CD14-positive monocyte (primary cell): ENCODE results near the gene TNFAIP2. TPM values are rescaled to one million over a fixed set of nuclear protein-coding genes. Genes with fewer than 3 reads are reported as not detected.
A peak's percentile ranks its signal among the peaks of the same experiment; 100 is the strongest.

ENCODE experiments used
- DNase-seq, 3 donors: peaks; one replicate each; pipeline ENCODE4 v3.0.0-alpha.2; 2011 to 2022
- H2AFZ ChIP-seq: 2 replicates; pipeline ENCODE4 v1.6.0; 2012; ENCODE audit warnings: mild to moderate bottlenecking, low read depth, low read length, inconsistent platforms; ENCODE audit not compliant: insufficient read depth, poor library complexity, severe bottlenecking
- H3K27ac ChIP-seq, 2 donors: 1 replicate in 1 of 2; 2 replicates in 1 of 2; pipeline ENCODE4 v1.5.1; 2012 to 2013; ENCODE audit warnings: low read length in 2 of 2, control low read depth in 1 of 2, inconsistent platforms in 1 of 2, low read depth in 1 of 2, mild to moderate bottlenecking in 1 of 2
- H3K27me3 ChIP-seq, 2 donors: one replicate each; pipeline versions ENCODE4 v1.6.0 to v1.6.1; 2011 to 2013; ENCODE audit warnings: low read length in 2 of 2; ENCODE audit not compliant: control insufficient read depth in 2 of 2, insufficient read depth in 2 of 2
- H3K36me3 ChIP-seq, 2 donors: replicated peaks in 1 of 2; 1 replicate in 1 of 2; 2 replicates in 1 of 2; pipeline versions ENCODE4 v1.5.1 to v1.6.1; 2012 to 2013; ENCODE audit warnings: low read length in 2 of 2, control low read depth in 1 of 2, inconsistent platforms in 1 of 2, mild to moderate bottlenecking in 1 of 2; ENCODE audit not compliant: insufficient read depth in 2 of 2, control insufficient read depth in 1 of 2
- H3K4me1 ChIP-seq, 2 donors: 1 replicate in 1 of 2; 2 replicates in 1 of 2; pipeline versions ENCODE4 v1.5.1 to v1.6.1; 2012 to 2013; ENCODE audit warnings: low read length in 2 of 2, control low read depth in 1 of 2, inconsistent platforms in 1 of 2, mild to moderate bottlenecking in 1 of 2, moderate library complexity in 1 of 2; ENCODE audit not compliant: insufficient read depth in 2 of 2, control insufficient read depth in 1 of 2
- H3K4me2 ChIP-seq: replicated peaks from 2 replicates; pipeline ENCODE3; 2012; ENCODE audit warnings: low read length, moderate library complexity, mild to moderate bottlenecking; ENCODE audit not compliant: poor library complexity, severe bottlenecking; ENCODE audit errors: extremely low read depth
- H3K4me3 ChIP-seq, 3 experiments: fragments of 200-600 bp in 1 of 3; sonication (generic) in 1 of 3; replicated peaks in 1 of 3; 1 replicate in 2 of 3; 2 replicates in 1 of 3; pipeline ENCODE4 v1.5.1; 2011 to 2013; ENCODE audit warnings: low read length in 3 of 3, mild to moderate bottlenecking in 3 of 3, control low read depth in 2 of 3, low read depth in 2 of 3, inconsistent platforms in 1 of 3, moderate library complexity in 1 of 3
- H3K79me2 ChIP-seq: 2 replicates; pipeline ENCODE4 v1.6.0; 2012; ENCODE audit warnings: mild to moderate bottlenecking, control low read depth, inconsistent platforms, low read length, moderate library complexity; ENCODE audit not compliant: insufficient read depth
- H3K9ac ChIP-seq: 2 replicates; pipeline ENCODE4 v1.6.0; 2017; ENCODE audit warnings: low read length, mild to moderate bottlenecking; ENCODE audit not compliant: insufficient read depth, poor library complexity, severe bottlenecking
- H3K9me3 ChIP-seq, 2 donors: replicated peaks in 1 of 2; 1 replicate in 1 of 2; 2 replicates in 1 of 2; pipeline versions ENCODE4 v1.5.1 to v1.6.1; 2012 to 2013; ENCODE audit warnings: low read length in 2 of 2, control low read depth in 1 of 2; ENCODE audit not compliant: control insufficient read depth in 1 of 2, insufficient read depth in 1 of 2
- H4K20me1 ChIP-seq: 2 replicates; pipeline ENCODE4 v1.6.0; 2012; ENCODE audit warnings: mild to moderate bottlenecking, low read length, control low read depth, moderate library complexity; ENCODE audit not compliant: insufficient read depth
- H3K27ac Mint-ChIP-seq, 7 donors: one replicate each; pipeline ENCODE4 v1.8.0; 2020; ENCODE audit warnings: mild to moderate bottlenecking in 7 of 7, mixed read lengths in 7 of 7, moderate library complexity in 6 of 7, inconsistent platforms in 2 of 7
- H3K27me3 Mint-ChIP-seq, 3 donors: one replicate each; pipeline ENCODE4 v1.8.0; 2021 to 2022; ENCODE audit warnings: low read depth in 3 of 3, mild to moderate bottlenecking in 3 of 3, mixed read lengths in 3 of 3, moderate library complexity in 3 of 3, inconsistent platforms in 1 of 3
- H3K36me3 Mint-ChIP-seq, 2 donors: one replicate each; pipeline ENCODE4 v1.8.0; 2020; ENCODE audit warnings: mixed read lengths in 2 of 2, inconsistent platforms in 1 of 2, mild to moderate bottlenecking in 1 of 2
- H3K4me1 Mint-ChIP-seq: one replicate; pipeline ENCODE4 v1.8.0; 2020; ENCODE audit warnings: mild to moderate bottlenecking, mixed read lengths
- H3K4me3 Mint-ChIP-seq, 2 donors: one replicate each; pipeline ENCODE4 v1.8.0; 2020; ENCODE audit warnings: mild to moderate bottlenecking in 2 of 2, mixed read lengths in 2 of 2, moderate library complexity in 1 of 2
- H3K9me3 Mint-ChIP-seq, 7 donors: one replicate each; pipeline ENCODE4 v1.8.0; 2020 to 2022; ENCODE audit warnings: mixed read lengths in 7 of 7, mild to moderate bottlenecking in 6 of 7, moderate library complexity in 6 of 7, inconsistent platforms in 2 of 7
- WGBS: methylation state at CpG from one replicate; pipeline ENCODE4 v1.1.5; 2013; ENCODE audit warnings: missing lambda C conversion rate; ENCODE audit not compliant: insufficient coverage; 5-methylcytosine and 5-hydroxymethylcytosine counted together
- intact Hi-C, 2 donors: fragments of 100-400 bp; cut with micrococcal nuclease; formaldehyde crosslinking; loops; one replicate each; pipeline versions ENCODE4 v1.15.0 to v1.15.1; 2023
- polyA plus RNA-seq, 3 donors: library from polyadenylated mRNA; depleted of rRNA in 1 of 3; unstranded in 2 of 3; stranded (reverse) in 1 of 3; fragments of 300-500 nt in 2 of 3; fragments of >200 nt in 1 of 3; fragmentation: Illumina TruSeq in 2 of 3; gene quantifications; 1 replicate in 2 of 3; 2 replicates in 1 of 3; pipeline ENCODE4 v1.2.3, GENCODE V29; 2012 to 2021
- TF ChIP-seq, protein P1 (sequence below): fragments of 200-600 bp; IDR thresholded peaks from one replicate; pipeline ENCODE4 v1.8.0; 2022; ENCODE audit warnings: antibody characterized with exemption, mild to moderate bottlenecking

The TNFAIP2 gene
- polyA plus RNA-seq, 3 donors: 41.5 to 1,807 (median 50.8) TPM

DNA sequence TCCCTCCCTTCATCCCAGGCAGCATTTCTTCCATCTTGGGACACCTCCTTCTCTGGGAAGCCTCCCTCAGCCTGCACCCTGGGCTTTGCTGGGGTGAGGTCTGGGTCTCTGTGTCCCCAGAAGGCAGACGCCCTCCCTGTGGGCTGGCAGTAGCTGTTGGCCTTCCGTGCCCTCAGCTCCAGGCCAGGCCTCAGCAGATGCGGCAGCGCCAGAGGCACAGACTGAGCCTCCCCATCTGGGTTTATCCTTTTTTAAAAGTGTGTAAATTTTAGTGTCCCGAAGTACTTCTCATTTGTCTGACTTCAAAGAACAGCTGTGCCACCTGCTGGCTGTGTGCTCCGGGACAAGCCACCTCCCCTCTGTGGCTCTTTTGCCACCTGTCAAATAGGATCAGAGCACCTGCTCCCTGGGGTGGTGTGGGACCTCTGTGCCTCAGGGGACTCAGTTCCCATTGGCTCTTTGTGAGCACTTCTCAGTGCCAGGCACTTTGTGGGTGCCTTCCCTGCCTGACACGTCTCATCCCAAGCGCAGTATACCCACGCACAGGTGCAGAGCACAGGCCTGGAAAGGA is 17.6 kb upstream of the TNFAIP2 start:
- H3K4me3 Mint-ChIP-seq: peak overlapping the region in 1 of 2 donors; percentile 59

DNA sequence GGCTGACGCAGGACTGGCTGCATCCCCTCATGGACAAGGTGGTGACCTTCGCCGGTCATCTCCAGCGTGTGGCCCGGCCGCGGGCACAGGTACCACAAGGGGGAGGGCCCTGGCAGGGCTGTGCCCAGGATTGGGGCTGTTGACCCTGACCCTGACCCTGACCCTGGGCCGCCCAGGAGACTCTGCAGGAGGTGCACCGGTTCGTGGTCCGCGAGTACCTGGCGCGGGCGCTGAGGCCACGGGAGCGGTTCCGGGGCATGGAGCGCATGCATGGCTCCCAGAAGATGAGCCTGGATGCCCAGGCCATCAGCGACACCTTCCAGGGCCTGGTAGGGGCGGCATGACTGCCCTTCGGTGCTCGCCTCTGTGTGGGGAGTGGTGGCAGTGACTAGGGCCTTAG is 15.8 kb upstream of the TNFAIP2 start:
- Histone ChIP-seq H4K20me1 (no peaks in the 10 kb centered on the region), H3K36me3 (no peaks in the 10 kb centered on the region), H3K27ac (no peak overlapping the region), H3K9me3 (no peaks in the 10 kb centered on the region), H2AFZ (no peak overlapping the region), H3K9ac (no peak overlapping the region), H3K27me3 (peaks cover 14 to 23% of the 10 kb centered on the region in 2 donors), H3K4me2 (no peak overlapping the region), H3K4me3 (no peak overlapping the region), H3K79me2 (no peaks in the 10 kb centered on the region), H3K4me1 (peaks cover 65 to 82% of the 10 kb centered on the region in 2 donors)
- H3K27me3 Mint-ChIP-seq: peaks cover 27 to 33% (median 31%) of the 10 kb centered on the region in 3 donors
- 98% methylated on average over 23 of the region's 23 CpGs for WGBS
- peaks cover 54% of the 10 kb centered on the region for H3K4me1 Mint-ChIP-seq
- no peak for DNase-seq
- H3K4me3 Mint-ChIP-seq: no peak overlapping the region
- intact Hi-C loops: no loop called here
- H3K9me3 Mint-ChIP-seq: peaks cover 0 to 13% (median 4%) of the 10 kb centered on the region in 7 donors
- H3K27ac Mint-ChIP-seq: peak overlapping the region in 1 of 7 donors; percentile 58
- TF ChIP-seq, protein P1, sequence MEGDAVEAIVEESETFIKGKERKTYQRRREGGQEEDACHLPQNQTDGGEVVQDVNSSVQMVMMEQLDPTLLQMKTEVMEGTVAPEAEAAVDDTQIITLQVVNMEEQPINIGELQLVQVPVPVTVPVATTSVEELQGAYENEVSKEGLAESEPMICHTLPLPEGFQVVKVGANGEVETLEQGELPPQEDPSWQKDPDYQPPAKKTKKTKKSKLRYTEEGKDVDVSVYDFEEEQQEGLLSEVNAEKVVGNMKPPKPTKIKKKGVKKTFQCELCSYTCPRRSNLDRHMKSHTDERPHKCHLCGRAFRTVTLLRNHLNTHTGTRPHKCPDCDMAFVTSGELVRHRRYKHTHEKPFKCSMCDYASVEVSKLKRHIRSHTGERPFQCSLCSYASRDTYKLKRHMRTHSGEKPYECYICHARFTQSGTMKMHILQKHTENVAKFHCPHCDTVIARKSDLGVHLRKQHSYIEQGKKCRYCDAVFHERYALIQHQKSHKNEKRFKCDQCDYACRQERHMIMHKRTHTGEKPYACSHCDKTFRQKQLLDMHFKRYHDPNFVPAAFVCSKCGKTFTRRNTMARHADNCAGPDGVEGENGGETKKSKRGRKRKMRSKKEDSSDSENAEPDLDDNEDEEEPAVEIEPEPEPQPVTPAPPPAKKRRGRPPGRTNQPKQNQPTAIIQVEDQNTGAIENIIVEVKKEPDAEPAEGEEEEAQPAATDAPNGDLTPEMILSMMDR: no peak
- H3K36me3 Mint-ChIP-seq: peaks cover 3 to 4% of the 10 kb centered on the region in 2 donors

More for the DNA sequence above, 17.6 kb upstream of the TNFAIP2 start:
- H3K4me2 ChIP-seq: peak overlapping the region; percentile 60
- Mint-ChIP-seq H3K36me3 (peaks cover 7 to 8% of the 10 kb centered on the region in 2 donors), H3K27ac (no peak overlapping the region), H3K27me3 (peaks cover 39 to 48% (median 44%) of the 10 kb centered on the region in 3 donors), H3K9me3 (peaks cover 0 to 18% (median 5%) of the 10 kb centered on the region in 7 donors), H3K4me1 (peaks cover 36% of the 10 kb centered on the region)
- H3K27ac ChIP-seq: no peak overlapping the region
- H3K79me2 ChIP-seq: no peaks in the 10 kb centered on the region
- 57% methylated on average over 7 of the region's 9 CpGs for WGBS
- no peak for DNase-seq
- H3K27me3 ChIP-seq: peaks cover 21 to 36% of the 10 kb centered on the region in 2 donors
- intact Hi-C loops: loop anchor here (1.0 to 2.0 kb wide), 4 partner anchors 17 to 77 kb away; partner anchors contain the start of gene TNFAIP2 (in 1 of the 2)
- H3K36me3 ChIP-seq: no peaks in the 10 kb centered on the region
- no peak overlapping the region for H3K9ac ChIP-seq
- peak overlapping the region; percentile 44 for H2AFZ ChIP-seq
- peak overlapping the region in 1 of 3 experiments; percentile 23 for H3K4me3 ChIP-seq
- H3K4me1 ChIP-seq: peaks cover 47 to 69% of the 10 kb centered on the region in 2 donors
- H3K9me3 ChIP-seq: peaks cover 0 to 10% of the 10 kb centered on the region in 2 donors
- TF ChIP-seq, protein P1: no peak
- no peaks in the 10 kb centered on the region for H4K20me1 ChIP-seq
